Skin epidermis (tissue), 12 donors: ENCODE results near the gene TSPAN5.
"Not testable (repeated sequence)": the region's sequence is repeated elsewhere in the genome, so short reads cannot be mapped to it uniquely, and the experiment has no call there.

ENCODE experiments used
- H3K27ac ChIP-seq, 21 experiments: fragments of 200-600 bp; sonication (generic) in 11 of 21; one replicate each; pipeline ENCODE4 v1.5.0; 2020; ENCODE audit warnings: mild to moderate bottlenecking in 3 of 21, inconsistent platforms in 2 of 21, moderate library complexity in 2 of 21
- H3K4me3 ChIP-seq, 7 experiments: fragments of 200-600 bp; sonication (generic) in 2 of 7; one replicate each; pipeline ENCODE4 v1.5.0; 2020; ENCODE audit warnings: inconsistent platforms in 2 of 7, mild to moderate bottlenecking in 2 of 7, moderate library complexity in 1 of 7

The TSPAN5 gene

GRCh38 chr4:98484031-98484430, 174.4 kb downstream of the TSPAN5 start:
- Histone ChIP-seq H3K27ac (peak overlapping the region in 1 of 21 experiments; percentile 3), H3K4me3 (no peak overlapping the region)

- H3K4me3 ChIP-seq, result no peak overlapping the region
- H3K27ac ChIP-seq, result peak overlapping the region in 3 of 21 experiments; percentile 3 to 32 (median 11)
Measured at GRCh38 chr4:98482847-98483806, 175.3 kb downstream of the TSPAN5 start.

GRCh38 chr4:98482503-98482846, 175.9 kb downstream of the TSPAN5 start:
- H3K4me3 ChIP-seq, result no peak overlapping the region
- peak overlapping the region in 1 of 21 experiments; percentile 32 for H3K27ac ChIP-seq

DNA sequence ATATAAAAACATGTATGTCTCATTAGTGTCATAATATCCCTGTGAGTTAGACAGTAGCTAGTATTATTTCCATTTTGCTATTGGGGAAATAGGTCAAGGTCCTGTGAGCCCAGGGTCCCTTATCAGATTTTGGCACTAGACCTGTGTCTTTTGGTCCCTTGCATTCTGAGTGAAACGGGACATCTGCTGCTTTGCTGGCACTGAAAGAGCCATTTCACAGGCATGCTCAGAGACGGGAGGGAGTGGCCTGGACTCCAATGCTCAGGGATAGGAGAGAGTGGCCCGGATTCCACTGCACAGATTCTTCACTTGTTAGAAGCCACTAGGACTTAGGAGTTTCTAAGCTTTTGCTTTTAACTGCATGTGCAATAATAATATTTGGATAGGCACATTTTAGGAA, 177.2 kb downstream of the TSPAN5 start:
- no peak overlapping the region for H3K4me3 ChIP-seq

DNA sequence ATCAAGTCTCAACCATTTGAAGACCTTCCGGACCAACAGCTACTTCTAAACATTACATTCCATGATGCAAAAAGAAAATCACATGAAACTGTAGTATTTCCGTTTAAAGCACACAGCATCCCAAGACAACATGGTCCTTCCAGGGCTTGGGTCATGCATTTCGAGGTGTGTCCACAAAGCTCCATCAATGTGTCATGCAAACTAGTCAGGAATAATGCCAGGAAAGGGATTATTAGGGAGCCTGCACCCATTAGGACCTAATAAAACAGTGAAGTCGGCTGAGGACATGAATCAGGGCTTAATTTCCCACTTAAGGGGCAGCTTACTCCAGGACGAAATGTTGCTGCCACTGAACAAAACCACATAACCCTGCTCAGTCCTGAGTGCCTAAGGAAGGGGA, 177.9 kb downstream of the TSPAN5 start:
- no peak overlapping the region for H3K4me3 ChIP-seq
- no peak overlapping the region for H3K27ac ChIP-seq

More for the DNA sequence above, 177.2 kb downstream of the TSPAN5 start:
- no peak overlapping the region for H3K27ac ChIP-seq

GRCh38 chr4:98479590-98479989, 178.8 kb downstream of the TSPAN5 start:
- H3K27ac ChIP-seq, H3K4me3 ChIP-seq: not testable (repeated sequence)

DNA sequence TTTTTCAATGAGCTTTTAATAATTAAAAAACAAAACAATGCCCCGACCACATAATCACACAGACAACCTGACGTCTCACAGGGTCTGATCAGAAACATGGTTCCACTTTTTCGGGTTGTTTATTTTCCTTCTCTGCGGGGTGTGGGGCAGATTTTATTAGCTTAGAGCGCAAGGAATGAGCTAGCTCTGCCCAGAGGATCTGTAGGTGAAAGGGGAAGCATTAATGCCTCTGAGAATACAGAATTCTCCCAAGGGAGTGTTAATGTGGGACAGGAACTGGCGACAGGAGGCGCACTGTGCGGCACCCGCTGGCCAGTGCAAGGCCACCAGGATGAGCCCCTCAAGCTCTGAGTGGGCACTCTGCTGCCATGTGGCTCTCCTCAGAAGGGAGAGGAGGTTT, 181.5 kb downstream of the TSPAN5 start:
- H3K4me3 ChIP-seq, result no peak overlapping the region
- no peak overlapping the region for H3K27ac ChIP-seq

DNA sequence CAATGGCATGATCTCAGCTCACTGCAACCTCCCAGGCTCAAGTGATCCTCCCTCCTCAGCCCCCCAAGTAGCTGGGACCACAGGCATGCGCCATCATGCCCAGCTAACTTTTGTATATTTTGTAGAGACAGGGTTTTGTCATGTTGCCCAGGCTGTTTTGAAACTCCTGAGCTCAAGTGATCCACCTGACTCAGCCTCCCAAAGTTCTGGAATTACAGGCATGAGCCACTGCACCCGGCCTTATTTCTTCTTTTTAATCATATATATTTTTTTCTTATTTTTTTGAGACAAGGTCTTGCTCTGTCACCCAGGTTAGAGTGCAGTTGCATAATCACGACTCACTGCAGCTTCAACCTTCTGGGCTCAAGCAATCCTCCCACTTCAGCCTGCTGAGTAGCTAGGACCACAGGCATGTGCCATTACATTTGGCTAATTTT, 184.0 kb downstream of the TSPAN5 start:
- Histone ChIP-seq H3K4me3 (no peak overlapping the region), H3K27ac (no peak overlapping the region)

- H3K4me3 ChIP-seq, result no peak overlapping the region
- no peak overlapping the region for H3K27ac ChIP-seq
Measured at GRCh38 chr4:98473046-98473445, 185.4 kb downstream of the TSPAN5 start.

DNA sequence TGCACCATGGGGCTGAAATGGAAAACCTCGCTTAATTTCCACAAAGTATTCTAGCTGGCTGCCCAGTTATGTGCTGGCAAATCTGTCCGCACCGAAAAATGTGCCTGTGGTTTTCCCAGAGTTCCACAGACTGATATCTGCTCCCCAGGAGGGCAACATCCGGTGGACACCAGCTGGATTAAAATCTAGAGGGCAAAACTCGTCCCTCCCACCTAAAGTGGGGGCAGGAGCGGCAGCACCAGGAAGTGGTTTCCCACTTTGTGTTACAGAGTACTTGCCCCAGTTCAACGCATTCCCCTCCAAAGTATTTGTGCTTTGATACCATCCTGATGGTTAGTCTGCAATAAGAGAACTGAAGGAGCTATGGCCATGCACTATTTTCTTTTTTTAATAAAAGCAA, 187.6 kb downstream of the TSPAN5 start:
- H3K4me3 ChIP-seq, result no peak overlapping the region
- H3K27ac ChIP-seq, result peak overlapping the region in 1 of 21 experiments; percentile 12

DNA sequence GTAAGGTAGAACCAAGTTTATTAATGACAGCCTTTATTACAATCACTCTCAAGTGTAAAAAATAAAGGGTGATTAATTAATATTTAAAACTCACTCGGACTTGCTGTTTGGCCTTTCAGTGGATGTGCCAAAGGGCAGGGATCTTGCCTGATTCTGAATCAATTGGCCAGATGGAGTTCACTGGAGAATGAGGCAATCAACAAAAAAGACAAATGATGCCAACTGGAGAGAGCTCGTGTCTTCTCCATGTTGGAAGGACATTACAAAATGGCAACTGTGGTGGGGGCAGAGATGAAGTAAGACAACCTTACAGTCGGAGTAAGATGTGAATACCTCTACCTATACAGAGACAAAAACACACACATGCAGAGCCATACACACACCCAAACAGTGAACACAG, 188.0 kb downstream of the TSPAN5 start:
- Histone ChIP-seq H3K4me3 (no peak overlapping the region), H3K27ac (no peak overlapping the region)

GRCh38 chr4:98469771-98470170, 188.6 kb downstream of the TSPAN5 start:
- H3K4me3 ChIP-seq, result no peak overlapping the region
- no peak overlapping the region for H3K27ac ChIP-seq

- Histone ChIP-seq H3K4me3 (no peak overlapping the region), H3K27ac (peak overlapping the region in 2 of 21 experiments; percentile 12 to 19)
Measured at GRCh38 chr4:98468709-98469108, 189.7 kb downstream of the TSPAN5 start.

GRCh38 chr4:98467627-98468072, 190.8 kb downstream of the TSPAN5 start:
- H3K27ac ChIP-seq, result peak overlapping the region in 1 of 21 experiments; percentile 32
- H3K4me3 ChIP-seq, result peak overlapping the region; percentile 12 to 30 (median 22)

GRCh38 chr4:98466868-98467599, 191.4 kb downstream of the TSPAN5 start:
- H3K4me3 ChIP-seq, result no peak overlapping the region
- no peak overlapping the region for H3K27ac ChIP-seq

- Histone ChIP-seq H3K27ac (no peak overlapping the region), H3K4me3 (no peak overlapping the region)
Measured at GRCh38 chr4:98462487-98462886, 195.9 kb downstream of the TSPAN5 start.

GRCh38 chr4:98461121-98461865, 197.1 kb downstream of the TSPAN5 start:
- H3K4me3 ChIP-seq, result not testable (repeated sequence)

GRCh38 chr4:98457422-98457821, 201.0 kb downstream of the TSPAN5 start:
- not testable (repeated sequence) for H3K4me3 ChIP-seq, H3K27ac ChIP-seq

More at GRCh38 chr4:98461121-98461865, 197.1 kb downstream of the TSPAN5 start:
- H3K27ac ChIP-seq, result not testable (repeated sequence)

GRCh38 chr4:98452091-98452490, 206.3 kb downstream of the TSPAN5 start:
- Histone ChIP-seq H3K27ac (no peak overlapping the region), H3K4me3 (no peak overlapping the region)

- Histone ChIP-seq H3K4me3 (no peak overlapping the region), H3K27ac (peak overlapping the region in 1 of 21 experiments; percentile 32)
Measured at GRCh38 chr4:98448908-98449307, 209.5 kb downstream of the TSPAN5 start.
